ENCODE results near the gene NRM. TPM values are rescaled to one million over a fixed set of nuclear protein-coding genes. Genes with fewer than 3 reads are reported as not detected.

NRM gene
- total and polyA plus RNA-seq, 2 of the 13 experiments (the other 11 are each of a cell fraction or from before 2014, with no cell fraction given), result 12.5 to 16.0 TPM

GRCh38 chr6:30717845-30718720 lies 27.3 kb upstream of the NRM start (continued):
- TF ChIP-seq ZNF142 (CRISPR knock-in tag; IDR thresholded peaks at IDR 0.05) (peak; percentile 4; the same call in 1 of the 2 replicates), NRL (CRISPR knock-in tag; IDR thresholded peaks at IDR 0.05; ENCODE audit: borderline replicate concordance) (0 out of 2 replicates have a peak, but pooled peaks have one; percentile 46), ZNF790 (CRISPR knock-in tag; IDR thresholded peaks at IDR 0.05; ENCODE audit: borderline replicate concordance) (peak; percentile 57; the same call in 1 of the 2 replicates), HNF1B (CRISPR knock-in tag; IDR thresholded peaks at IDR 0.05) (0 out of 2 replicates have a peak, but pooled peaks have one; percentile 40), TARDBP (CRISPR knock-in tag; IDR thresholded peaks at IDR 0.05) (0 out of 2 replicates have a peak, but pooled peaks have one; percentile 34), SMARCC2 (IDR thresholded peaks at IDR 0.05) (0 out of 2 replicates have a peak, but pooled peaks have one; percentile 39), ZNF567 (CRISPR knock-in tag; IDR thresholded peaks at IDR 0.05; ENCODE audit: borderline replicate concordance) (0 out of 2 replicates have a peak, but pooled peaks have one; percentile 13), ZNF136 (CRISPR knock-in tag; IDR thresholded peaks at IDR 0.05; ENCODE audit: low read depth) (0 out of 2 replicates have a peak, but pooled peaks have one; percentile 7), LBX2 (CRISPR knock-in tag; IDR thresholded peaks at IDR 0.05; ENCODE audit: borderline replicate concordance) (peak; percentile 51; the same call in 1 of the 2 replicates), NR1H2 (CRISPR knock-in tag; IDR thresholded peaks at IDR 0.05; ENCODE audit: borderline replicate concordance, low read depth) (0 out of 2 replicates have a peak, but pooled peaks have one; percentile 57), ZSCAN9 (CRISPR knock-in tag; IDR thresholded peaks at IDR 0.05; ENCODE audit: borderline replicate concordance) (peak; percentile 8), DZIP1 (CRISPR knock-in tag; IDR thresholded peaks at IDR 0.05) (0 out of 2 replicates have a peak, but pooled peaks have one; percentile 30), ZBTB38 (CRISPR knock-in tag; IDR thresholded peaks at IDR 0.05) (peak; percentile 98), FOXM1 (CRISPR knock-in tag; IDR thresholded peaks at IDR 0.05) (0 out of 2 replicates have a peak, but pooled peaks have one; percentile 2), GTF3A (CRISPR knock-in tag; conservative IDR thresholded peaks at IDR 0.05) (0 out of 2 replicates have a peak, but pooled peaks have one; percentile 2)

Data from HepG2 (cell line).